Ascending aorta (tissue), 2 donors: Measurements from ENCODE around the gene SLC34A1. TPM values are rescaled to one million over a fixed set of nuclear protein-coding genes. Genes with fewer than 3 reads are reported as not detected.

Experiments
- DNase-seq, 2 donors: peaks; one replicate each; pipeline ENCODE4 v3.0.0-alpha.2; 2019; ENCODE audit warnings: low spot score in 2 of 2
- H3K27ac ChIP-seq, 2 donors: fragments of 200-600 bp; sonication (generic); one replicate each; pipeline ENCODE4 v1.5.1; 2016 to 2017; ENCODE audit warnings: mild to moderate bottlenecking in 1 of 2
- H3K27me3 ChIP-seq: fragments of 200-600 bp; sonication (generic); one replicate; pipeline ENCODE4 v1.5.1; 2017
- H3K36me3 ChIP-seq, 2 donors: fragments of 200-600 bp; sonication (generic); one replicate each; pipeline ENCODE4 v1.5.1; 2016
- H3K4me1 ChIP-seq, 2 donors: fragments of 200-600 bp; sonication (generic); one replicate each; pipeline ENCODE4 v1.5.1; 2016 to 2017; ENCODE audit warnings: mild to moderate bottlenecking in 1 of 2
- H3K4me3 ChIP-seq, 2 donors: fragments of 200-600 bp; sonication (generic); one replicate each; pipeline ENCODE4 v1.5.1; 2016 to 2017; ENCODE audit warnings: mild to moderate bottlenecking in 1 of 2
- H3K9me3 ChIP-seq, 2 donors: fragments of 200-600 bp; sonication (generic); one replicate each; pipeline ENCODE4 v1.5.1; 2016
- CTCF ChIP-seq, 3 experiments: fragments of 200-600 bp in 2 of 3; fragments of 450-650 bp in 1 of 3; sonication (generic) in 2 of 3; IDR thresholded peaks; one replicate each; pipeline ENCODE4 v1.5.1; 2016 to 2019; ENCODE audit warnings: antibody characterized with exemption in 3 of 3, mild to moderate bottlenecking in 1 of 3, moderate library complexity in 1 of 3
- intact Hi-C: fragments of 100-400 bp; cut with DNase I; formaldehyde crosslinking; loops from one replicate; pipeline ENCODE4 v1.15.1; 2023
- total RNA-seq: library from RNA; depleted of rRNA; stranded (reverse); fragments of >200 nt; gene quantifications from one replicate; pipeline ENCODE4 v1.1.0, GENCODE V29; 2016

The SLC34A1 gene
- total RNA-seq, 1 donor from 2014 or later: not detected

DNA sequence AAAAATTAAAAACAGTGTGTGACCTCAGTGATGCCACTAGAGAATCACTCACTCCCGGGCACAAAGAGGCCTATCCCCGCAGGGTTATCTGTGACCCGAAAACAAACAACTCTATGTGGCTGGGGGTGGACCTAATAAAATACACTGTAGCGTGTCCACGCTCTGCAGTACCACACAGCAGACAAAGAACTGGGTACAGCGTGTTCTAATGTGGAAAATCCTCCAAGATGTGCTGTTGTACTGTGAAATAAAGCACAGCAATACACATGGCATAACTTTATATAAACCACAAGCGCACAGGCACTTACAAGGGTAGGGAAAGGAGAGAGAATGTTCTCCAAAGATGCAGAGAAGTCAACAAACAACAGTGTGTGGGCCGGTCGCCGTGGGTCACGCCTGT is 8.1 kb upstream of the SLC34A1 start:
- H3K4me1 ChIP-seq: no peaks in the 10 kb centered on the region
- H3K27ac ChIP-seq: no peak overlapping the region
- no peak for TF ChIP-seq CTCF (IDR thresholded peaks at IDR 0.05)
- no peaks in the 10 kb centered on the region for H3K27me3 ChIP-seq
- no peaks in the 10 kb centered on the region for H3K36me3 ChIP-seq
- H3K9me3 ChIP-seq: no peaks in the 10 kb centered on the region
- no peak overlapping the region for H3K4me3 ChIP-seq
- DNase-seq: no peak
- intact Hi-C loops: no loop called here

DNA sequence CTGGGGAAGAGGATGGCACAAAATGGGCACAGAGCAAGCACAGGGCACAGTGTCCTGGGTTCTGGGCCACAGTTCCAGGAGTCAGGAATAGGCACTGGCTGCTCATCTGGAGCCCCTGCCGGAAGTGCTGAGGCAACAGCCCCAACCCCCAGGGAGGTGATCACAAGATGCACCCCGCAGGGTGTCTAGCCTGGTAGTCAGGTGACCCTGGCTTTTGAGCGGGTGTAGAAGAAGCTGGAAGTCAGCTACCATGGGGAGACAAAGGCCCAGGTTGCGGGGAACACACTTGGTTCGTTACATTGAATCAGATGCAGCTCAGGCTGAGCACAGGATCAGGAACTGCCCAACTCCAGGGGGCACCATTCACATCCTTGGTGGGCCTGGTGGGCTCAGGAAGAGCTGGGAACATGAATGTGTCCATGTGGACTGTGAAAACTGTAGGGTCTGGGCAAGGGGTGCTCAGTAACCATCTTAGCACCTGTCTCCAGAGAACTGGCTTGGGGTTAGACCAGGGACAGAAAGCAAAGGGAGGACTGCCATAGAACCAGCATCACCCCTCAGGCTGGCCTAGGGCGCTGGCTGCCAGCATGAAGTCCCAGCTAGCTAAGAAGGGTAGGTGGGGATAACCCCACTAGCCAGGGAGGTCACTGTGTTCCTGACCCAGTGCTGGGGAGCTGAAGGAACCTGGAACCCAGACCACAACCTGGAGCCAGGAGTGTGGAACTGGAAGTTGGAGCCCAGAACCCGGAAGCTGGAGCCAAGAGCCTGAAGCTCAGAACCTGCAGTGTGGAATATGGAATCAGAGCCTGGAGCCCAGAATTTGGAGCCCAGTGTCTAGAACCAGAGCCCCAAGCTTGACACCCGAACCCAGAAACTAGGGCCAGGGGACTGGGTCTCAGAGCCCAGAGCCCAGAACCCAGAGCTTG is 6.1 kb upstream of the SLC34A1 start:
- no peak for DNase-seq
- H3K36me3 ChIP-seq: no peaks in the 10 kb centered on the region
- no peak overlapping the region for H3K27ac ChIP-seq
- no peaks in the 10 kb centered on the region for H3K9me3 ChIP-seq
- no peak for TF ChIP-seq CTCF (IDR thresholded peaks at IDR 0.05)
- no peaks in the 10 kb centered on the region for H3K27me3 ChIP-seq
- H3K4me1 ChIP-seq: no peaks in the 10 kb centered on the region
- H3K4me3 ChIP-seq: no peak overlapping the region
- intact Hi-C loops: no loop called here

GRCh38 chr5:177378884-177379883 is 5.0 kb upstream of the SLC34A1 start:
- no peak overlapping the region for H3K27ac ChIP-seq
- intact Hi-C loops: no loop called here
- H3K9me3 ChIP-seq: no peaks in the 10 kb centered on the region
- TF ChIP-seq CTCF (IDR thresholded peaks at IDR 0.05): no peak
- no peak overlapping the region for H3K4me3 ChIP-seq
- DNase-seq: no peak
- no peaks in the 10 kb centered on the region for H3K4me1 ChIP-seq
- H3K27me3 ChIP-seq: no peaks in the 10 kb centered on the region
- no peaks in the 10 kb centered on the region for H3K36me3 ChIP-seq

DNA sequence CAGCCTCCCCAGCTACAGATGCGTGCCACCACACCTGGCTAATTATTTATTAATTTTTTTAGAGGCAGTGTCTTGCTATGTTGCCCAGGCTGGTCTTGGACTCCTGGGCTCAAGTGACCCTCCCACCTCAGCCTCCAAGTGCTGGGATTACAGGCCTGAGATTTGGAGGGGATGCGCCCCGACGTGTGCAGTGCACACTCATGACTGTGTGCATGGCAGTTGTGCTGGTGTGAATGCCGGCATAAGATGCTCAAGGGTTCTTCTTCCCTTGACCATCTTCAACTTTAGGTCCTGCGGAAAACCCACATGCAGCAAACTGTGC is 3.5 kb upstream of the SLC34A1 start:
- no peak for TF ChIP-seq CTCF (IDR thresholded peaks at IDR 0.05)
- no peaks in the 10 kb centered on the region for H3K36me3 ChIP-seq
- DNase-seq: no peak
- no peak overlapping the region for H3K4me3 ChIP-seq
- intact Hi-C loops: no loop called here
- no peaks in the 10 kb centered on the region for H3K9me3 ChIP-seq
- H3K4me1 ChIP-seq: no peaks in the 10 kb centered on the region
- no peak overlapping the region for H3K27ac ChIP-seq
- H3K27me3 ChIP-seq: no peaks in the 10 kb centered on the region

GRCh38 chr5:177382423-177383029 is 1.7 kb upstream of the SLC34A1 start:
- H3K27me3 ChIP-seq: no peaks in the 10 kb centered on the region
- no peaks in the 10 kb centered on the region for H3K36me3 ChIP-seq
- no peak overlapping the region for H3K27ac ChIP-seq
- TF ChIP-seq CTCF (IDR thresholded peaks at IDR 0.05): peak in 2 of 3 experiments; percentile 5 to 39
- no peaks in the 10 kb centered on the region for H3K9me3 ChIP-seq
- intact Hi-C loops: no loop called here
- H3K4me3 ChIP-seq: no peak overlapping the region
- no peak for DNase-seq
- no peaks in the 10 kb centered on the region for H3K4me1 ChIP-seq
